Non-pigmented ciliary epithelial cell (primary cell): ENCODE results near the gene EZR.
A peak's percentile ranks its signal among the peaks of the same experiment; 100 is the strongest.
"Not testable (repeated sequence)": the region's sequence is repeated elsewhere in the genome, so short reads cannot be mapped to it uniquely, and the experiment has no call there.

Experiments used
- DNase-seq: peaks from one replicate; pipeline ENCODE4 v3.0.0-alpha.2; 2010; ENCODE audit warnings: low read depth

The EZR gene

DNA sequence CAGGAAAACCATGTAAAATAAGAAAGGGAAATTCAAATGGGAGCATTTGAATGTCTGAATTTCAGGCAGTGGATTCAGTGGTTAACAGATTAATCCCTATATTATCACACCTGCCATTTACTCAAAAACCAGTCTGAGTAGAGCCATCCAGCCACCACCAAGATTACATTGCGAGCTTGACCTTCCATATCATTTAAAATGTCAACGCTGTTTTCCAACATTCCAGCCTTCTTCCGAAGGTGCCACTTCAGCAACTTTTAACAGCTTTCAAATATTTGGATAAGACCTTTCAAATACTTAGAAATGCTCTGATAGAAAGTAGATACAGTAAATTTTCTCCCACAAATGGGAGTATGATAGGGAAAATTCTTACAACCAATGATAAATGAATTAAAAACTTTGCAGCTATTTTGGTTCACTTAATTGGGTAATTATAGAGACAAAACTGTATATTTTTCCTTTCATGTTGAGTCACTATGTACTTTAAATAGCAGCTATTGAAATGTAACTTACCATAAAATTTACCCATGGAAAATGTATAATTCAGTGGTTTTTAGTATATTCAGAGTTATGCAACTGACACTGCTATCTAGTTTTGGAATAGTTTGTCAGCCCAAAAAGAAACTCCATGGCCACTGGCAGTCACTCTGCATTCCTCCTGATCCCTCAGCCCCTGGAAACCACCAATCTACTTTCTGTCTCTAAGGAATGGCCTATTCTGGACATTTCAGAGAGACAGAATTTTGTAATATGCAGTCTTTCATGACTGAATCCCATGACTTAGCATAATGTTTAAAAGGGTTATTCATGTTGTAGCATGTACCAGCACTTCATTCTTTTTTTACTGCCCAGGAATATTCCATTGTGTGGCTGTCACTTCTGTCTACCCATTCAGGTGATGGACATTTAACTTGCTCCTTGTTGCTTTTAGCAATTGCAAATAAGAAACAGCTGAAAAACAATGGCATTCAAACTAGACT is 21.5 kb downstream of the EZR start:
- DNase-seq, result no peak

DNA sequence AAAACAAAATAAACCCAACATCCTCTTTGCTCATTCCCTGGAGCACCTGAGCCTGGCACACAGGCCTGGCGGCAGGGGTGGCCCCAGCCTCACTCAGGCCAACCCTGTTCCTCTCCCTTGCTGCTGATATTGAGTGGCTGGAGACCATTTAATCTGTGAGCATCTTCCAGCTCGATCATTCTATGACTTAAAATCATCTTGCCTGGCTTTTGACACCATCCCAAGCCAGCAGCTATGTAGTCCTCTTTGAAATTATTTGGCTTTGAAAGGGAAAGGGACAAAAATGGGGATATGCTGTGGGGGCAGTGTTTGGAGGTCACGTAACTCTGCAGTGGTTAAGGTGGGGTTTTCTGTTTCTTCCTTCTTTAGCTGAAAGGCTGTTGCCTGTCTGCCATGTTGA is 22.8 kb downstream of the EZR start:
- no peak for DNase-seq

DNA sequence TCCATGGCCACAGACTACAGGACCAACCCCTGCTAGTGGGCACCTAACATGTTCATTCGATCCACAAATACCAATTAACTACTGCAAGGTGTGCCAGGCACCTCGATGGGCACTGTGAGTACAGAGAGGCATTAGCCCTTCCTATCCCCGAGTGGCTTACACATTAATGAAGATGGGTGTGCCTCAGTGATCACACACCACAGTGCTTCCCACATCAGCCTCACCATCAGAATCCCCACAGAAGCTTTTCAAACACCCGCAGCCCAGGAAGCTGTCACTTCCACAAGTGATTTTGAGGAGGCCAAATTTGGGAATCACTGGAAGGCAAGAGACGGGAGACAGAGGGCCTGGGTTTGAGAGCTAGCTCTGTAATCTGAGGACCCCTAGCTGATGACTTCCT is 23.7 kb downstream of the EZR start:
- no peak for DNase-seq

DNA sequence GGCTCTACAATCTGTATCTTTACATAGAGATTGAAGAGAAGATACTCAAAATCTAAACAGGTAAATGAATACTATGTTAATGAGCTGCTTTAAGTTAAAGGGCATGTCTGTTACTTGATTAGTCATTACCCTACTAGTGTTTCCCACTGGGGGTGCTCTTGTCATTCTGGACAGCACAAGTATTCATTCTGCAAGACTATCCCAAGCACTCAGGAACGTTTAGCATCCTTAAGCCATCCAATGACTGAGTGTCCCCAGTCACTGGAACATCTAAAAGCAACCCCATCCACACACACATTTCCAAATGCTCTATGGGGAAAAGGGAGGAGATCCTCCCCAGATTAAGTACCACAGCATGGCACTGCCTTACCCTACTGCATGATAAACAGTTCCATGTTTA is 25.7 kb downstream of the EZR start:
- no peak for DNase-seq

DNA sequence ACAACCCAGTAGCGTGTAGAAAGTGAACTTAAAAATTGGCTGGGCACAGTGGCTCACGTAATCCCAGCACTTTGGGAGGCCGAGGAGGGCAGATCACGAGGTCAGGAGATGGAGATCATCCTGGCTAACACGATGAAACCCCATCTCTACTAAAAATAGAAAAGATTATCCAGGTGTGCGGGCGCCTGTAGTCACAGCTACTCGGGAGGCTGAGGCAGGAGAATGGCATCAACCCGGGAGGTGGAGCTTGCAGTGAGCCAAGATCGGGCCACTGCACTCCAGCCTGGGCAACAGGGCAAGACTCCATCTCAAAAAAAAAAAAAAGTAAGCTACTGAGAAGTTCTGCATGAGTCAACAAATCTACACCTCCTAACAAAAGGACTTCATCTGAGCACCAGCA is 26.7 kb downstream of the EZR start:
- not testable (repeated sequence) for DNase-seq

DNA sequence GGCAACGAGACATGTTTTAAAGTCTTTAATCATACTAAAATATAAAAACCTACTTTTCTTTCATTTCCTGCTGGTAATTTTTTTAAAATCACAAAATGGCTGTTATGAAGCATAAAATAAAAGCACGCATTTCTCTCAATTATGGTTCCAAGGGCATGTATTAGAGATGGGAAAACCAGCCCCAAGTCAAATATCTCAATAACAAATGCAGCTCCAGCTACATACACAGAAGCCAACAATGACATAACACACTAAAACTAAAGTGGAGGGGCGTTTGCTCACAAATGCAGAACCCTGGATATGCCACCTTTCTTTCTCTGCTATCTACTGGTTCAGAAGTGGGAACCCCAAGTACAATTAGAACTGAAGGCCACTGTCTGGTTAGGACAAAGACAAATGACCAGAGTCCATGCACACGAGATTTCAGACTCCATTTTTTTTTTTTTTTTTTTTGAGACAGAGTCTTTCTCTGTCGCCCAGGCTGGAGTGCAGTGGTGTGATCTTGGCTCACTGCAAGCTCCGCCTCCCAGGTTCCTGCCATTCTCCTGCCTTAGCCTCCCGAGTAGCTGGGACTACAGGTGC is 27.8 kb downstream of the EZR start:
- DNase-seq, result no peak

DNA sequence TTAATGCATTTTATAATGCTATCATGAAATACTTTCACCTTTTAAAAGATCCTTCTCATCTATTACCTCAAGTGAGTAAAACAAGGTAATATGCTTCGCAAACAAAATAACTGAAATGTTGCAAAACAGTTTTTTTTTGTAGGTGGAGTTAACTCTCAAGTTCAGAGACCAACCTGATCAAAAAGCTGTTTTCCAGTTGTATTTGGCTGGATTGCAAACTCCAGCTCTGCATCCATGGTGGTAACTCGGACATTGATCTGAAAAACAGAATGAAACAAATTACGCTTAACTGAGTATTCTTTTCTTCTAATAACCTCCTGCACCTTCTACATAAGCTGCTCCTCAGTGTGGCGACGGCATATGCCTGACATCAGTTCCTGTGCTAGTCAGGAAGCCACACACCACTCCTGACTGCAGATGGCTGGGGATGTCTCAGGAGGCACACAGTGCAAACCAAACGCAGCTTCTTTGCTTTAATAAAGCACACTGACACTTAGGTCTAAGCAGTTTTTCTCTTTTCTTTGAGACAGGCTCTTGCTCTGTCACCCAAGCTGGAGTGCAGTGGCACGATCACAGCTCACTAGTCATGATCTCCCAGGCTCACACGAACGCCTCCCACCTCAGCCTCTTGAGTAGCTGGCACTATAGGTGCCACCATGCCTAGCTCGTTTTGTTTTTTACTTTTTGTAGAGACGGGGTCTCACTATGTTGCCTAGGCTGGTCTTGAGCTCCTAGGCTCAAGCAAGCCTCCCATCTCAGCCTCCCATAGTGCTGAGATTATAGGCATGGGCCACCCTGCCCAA is 29.9 kb downstream of the EZR start:
- DNase-seq, result no peak

DNA sequence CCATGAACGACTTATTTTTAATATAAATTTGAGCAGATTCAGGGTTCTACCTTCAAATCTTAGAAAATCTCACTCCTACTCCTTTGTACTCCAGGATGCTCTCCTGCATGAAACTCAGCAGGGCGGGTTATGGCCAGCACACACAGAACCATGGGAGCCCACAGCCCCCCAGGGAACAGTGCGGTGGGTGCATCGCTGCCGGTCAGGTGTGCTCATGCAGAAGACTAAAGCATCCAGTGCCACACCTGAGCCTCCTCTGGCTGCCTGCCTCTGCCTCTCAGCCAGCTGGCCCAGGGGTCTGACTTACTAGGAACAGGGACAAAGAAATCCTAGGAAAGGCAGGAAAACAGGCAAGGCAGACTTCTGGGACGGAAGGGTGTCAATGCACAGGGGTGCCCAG is 31.8 kb downstream of the EZR start:
- DNase-seq, result no peak

DNA sequence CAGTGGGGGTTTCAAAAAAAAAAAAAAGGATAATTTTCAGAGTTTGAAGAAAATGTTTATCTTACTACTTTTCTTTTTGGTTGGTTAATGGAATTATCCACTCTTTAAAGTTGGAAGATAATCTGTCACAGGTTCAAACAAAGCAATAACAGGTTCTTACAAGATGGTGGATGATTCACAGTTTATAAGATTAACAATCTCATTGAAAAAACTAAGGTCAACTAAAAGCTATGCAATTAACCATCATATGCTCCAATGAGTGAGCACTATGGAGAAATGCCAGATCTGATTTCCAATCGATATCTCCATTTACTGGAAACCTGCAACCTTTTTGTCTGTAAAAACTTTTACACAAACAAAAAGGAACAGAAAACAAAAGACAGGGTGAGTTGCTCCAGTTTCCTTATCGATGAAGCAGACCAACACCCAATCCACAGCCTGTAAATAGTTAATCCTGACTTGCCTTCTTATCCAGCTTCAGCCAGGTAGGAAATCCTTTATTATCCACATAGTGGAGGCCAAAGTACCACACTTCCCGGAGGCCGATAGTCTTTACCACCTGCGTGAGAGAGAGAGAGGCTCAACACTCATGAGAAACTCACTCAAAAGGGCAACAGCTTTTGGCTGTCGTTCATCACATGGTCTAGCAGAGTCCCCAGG is 32.4 kb downstream of the EZR start:
- no peak for DNase-seq

DNA sequence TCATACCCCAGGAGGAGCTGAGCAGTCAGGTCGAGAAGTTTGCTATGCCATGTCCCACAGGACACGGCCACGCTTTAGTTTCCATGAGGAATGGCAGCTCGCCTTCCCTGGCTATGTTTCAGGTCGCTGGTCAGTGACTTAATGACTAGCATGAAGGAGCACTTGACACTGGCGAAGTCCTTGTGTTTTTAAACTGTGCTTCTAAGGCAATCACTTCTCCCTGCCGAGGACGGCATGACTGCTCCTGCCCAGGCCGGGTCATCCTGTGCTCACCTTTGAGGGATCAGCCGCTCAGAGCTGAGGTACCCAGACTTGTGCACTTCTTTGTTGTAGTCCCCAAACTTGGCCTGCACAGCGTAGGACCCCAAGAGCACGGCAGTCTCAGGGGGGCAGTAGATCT is 34.1 kb downstream of the EZR start:
- no peak for DNase-seq

DNA sequence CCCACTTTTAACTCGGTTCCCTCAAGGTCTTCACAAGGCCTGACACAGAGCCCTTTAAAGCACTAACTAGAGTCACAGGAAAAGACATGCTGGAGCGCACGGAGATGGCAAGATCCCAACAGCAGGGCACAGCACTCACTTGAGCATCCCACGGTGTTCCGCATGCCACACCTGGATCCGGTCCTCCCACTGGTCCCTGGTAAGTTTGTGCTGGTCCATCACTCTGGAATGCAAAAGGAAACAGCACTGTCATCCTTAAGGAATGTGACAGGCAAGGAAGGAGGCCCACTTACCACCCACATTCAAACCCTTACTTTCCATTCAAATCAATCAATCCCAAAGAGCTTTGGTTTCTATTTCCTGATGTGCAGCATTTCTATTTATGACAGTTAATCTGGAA is 34.7 kb downstream of the EZR start:
- peak; percentile 52 for DNase-seq

DNA sequence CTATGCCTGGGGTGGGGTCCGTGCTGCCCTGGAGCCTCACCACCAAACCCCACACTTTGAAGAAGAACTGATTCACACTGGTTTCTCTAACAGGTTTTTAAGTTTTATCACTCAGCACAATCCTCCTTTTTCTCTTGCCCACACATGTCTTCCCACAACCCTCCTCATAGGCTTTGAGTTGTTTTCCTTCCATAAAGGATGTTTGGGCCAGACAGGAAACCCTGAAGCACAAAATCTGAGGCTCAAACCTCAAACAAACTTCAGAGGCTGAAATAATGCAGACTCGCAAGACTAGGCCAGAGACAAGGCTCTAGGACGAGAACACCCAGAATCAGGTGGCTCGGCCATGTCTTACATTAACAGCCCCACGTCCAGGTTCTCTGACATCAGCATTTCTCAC is 35.3 kb downstream of the EZR start:
- no peak for DNase-seq

DNA sequence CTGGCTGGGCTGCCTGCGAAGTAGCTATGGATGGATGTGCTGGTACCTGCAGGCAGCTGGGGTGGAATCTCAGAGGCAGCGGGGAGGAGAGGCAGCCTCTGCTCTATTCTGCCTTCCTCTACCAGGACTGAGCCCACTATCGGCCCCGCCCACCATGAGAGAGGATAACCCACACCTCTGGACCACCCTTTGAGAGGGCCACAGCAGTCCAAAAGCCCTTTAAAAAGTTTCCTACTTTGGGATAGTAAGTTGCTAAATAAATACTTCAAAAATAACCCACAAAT is 36.1 kb downstream of the EZR start:
- DNase-seq, result no peak

DNA sequence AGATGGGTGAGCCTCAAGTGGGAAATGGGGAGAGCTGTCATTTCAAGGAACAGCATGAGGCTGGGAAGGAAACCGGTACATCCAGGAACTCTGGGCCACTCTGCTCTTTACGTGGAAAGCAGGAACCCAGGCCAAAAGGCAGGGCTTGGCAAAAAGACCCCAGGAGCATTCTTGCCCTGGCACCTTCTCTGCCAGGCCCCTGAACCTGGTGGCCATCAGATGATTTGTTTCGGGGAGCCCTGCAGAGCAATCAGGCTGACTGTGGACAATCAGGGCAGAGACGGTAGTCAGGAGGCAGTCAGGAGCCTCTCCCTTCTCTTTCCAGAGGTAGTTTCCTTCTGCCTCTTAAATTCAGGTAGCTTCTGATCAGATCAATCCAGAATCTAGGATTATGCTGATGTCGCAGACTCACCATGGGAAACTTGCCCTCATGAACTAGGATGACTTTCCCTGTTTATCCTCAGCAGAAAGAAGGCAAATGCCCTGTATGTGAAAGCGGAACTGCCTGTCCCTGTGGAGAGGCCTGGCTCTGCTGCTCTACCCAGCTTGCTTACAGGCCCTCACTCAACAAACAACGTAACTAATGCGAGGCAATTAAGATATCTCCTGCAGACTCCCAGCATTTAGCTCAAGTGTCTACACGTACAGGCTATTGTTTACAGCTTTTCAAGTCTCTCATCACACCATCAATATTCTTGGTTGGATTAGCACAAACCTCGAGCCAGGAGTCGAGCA is 36.6 kb downstream of the EZR start:
- no peak for DNase-seq

DNA sequence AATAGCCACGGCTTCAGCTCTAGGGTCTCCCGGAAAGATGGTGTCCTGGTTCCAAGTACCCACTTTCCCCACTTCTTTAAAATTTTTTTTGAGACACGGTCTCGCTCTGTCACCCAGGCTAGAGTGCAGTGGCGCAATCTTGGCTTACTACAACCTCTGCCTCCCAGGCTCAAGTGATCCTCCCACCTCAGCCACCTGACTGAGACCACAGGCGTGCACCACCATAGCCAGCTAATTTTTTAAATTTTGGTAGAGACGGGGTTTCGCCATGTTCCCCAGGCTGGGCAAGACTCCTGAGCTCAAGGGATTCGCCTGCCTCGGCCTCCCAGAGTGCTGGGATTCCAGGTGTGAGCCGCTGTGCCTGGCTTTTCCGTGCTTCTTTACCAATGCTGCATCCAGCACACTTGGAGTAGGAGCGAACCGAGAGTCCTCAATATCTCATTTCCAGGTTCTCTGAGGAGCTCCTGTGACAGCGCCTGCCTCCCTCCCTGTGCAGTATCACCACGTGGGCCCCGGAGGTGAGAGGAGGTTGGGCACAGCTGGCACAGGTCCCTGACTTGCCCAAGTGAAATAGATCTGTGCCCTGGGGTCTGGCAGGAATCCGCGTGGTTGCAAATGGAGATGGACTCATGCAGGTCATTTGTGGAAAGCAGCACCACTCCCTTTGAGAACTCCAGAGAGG is 37.3 kb downstream of the EZR start:
- DNase-seq, result no peak

DNA sequence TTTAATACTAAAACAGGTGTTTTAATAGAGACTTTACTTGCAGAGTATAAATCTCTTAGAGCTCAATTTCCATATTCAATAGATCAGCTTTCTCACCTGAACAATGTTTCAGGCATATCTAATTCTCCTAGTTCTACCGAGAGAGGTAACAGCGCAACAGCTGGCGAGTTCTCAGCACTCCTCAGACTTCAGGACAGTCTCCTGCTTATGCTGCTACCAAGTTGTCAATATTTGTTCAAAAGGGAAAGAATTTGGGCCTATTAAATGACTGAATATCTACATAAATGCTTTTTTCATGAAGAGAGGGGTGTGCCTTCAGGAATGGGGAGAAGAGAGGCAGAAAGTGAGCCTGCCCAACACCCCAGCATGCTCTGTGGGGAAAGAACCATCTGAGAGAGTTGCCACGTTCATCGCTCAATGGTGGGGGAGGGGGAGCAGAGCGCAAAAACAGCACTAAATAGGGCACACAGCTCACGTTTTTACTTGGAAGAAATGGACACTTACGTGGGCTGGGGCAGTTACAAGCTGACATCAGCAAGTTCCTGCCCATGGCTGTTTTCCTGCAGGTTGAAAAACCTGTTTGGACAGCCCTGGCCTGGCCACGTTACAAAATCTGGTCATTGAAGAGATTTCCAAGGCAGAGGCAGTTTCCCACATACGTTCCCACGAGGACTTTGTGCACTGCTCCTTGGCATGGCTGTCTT is 38.0 kb downstream of the EZR start:
- DNase-seq, result no peak

DNA sequence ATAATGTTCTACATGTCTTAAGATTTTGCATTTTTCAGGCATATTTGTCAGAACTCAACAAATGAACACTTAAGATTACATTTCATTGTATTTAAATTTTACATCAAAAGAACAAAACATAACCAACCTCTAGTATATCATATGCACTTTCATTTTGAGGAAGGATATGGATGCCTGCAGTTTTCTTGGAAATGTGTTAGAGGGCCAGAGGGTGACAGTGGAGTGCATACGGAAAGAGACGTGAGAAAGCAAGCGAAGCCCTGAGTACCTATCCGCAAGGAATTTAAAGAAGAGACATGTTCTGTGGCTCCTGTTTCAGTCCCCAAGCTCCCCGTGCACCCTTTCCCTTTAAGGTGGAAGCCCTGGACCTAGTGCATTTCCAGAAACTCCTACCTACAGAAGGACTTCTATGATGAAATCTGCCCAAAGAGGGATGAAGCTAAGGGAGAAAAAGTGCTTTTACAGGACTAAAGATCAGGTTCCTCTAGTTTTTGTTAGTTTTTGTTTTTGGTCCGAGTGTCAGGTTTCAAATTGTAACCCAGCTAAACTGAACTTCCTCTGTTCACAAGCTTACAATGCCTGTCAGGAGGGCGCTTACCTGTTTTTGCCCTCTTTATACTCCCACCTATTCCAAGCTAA is 38.8 kb downstream of the EZR start:
- DNase-seq, result no peak

DNA sequence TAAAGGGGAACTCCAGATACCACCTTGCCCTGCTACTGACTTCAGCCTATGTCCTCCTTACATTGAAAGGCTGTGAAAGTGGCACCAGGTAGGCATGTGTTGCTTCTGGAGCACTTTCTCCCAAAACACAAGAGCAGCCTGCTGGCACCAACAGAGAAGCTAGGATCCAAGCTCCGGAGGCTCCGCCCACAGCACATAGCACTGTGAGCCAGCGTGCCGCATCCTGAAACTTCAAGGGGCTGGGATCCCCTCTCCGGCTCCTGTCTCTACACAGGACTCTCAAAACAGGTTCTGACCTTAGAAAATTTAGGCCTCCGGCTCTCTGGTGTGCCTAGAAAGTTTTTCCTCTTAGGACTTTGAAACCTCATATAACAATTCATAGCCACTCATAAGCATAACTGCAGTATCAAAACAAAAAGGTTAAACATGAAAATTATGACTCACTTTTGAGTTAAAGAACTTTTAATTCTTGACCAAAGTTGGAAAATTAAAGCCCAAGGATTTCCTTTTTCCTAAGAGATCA is 41.1 kb downstream of the EZR start:
- no peak for DNase-seq

DNA sequence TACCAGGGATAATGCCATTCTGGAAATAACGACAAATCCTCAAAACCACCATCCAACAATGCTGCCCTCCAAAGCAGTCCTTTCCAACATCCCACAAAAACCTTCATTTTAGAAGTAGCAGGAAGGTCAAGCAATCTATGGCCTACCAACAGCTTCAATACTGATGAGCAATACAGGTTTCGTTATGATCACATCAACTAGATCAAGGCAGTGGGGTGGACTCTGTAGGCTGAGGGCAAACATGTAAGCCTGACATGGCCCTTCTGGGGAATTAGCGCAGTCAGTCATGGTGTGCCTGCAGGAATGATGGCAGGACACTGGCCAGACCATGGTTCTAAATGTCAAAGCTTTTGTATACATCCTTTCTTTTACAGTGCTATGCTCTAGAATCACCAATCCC is 41.7 kb downstream of the EZR start:
- no peak for DNase-seq

DNA sequence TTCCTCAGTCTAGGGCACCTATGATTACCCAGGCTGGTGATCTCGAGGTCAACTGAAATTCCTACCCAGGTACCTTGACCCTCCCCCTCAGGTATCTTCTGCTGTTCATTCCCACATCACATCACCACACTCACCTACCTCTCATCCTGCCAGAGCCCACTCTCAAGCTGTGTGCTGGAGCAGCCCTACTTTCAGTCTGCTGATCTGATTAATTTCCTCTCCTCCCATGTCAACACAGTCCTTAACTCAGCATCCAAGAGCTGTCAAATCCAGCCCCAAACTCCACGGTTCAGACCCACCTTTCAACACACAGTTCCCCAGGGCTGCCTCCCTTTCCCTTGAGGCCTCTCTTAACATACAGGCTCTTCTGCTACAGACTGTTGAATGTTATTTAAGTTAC is 42.4 kb downstream of the EZR start:
- DNase-seq, result no peak
